OCI-LY3 (cell line): Measurements from ENCODE around the gene NR2F1-AS1.
"Not testable (repeated sequence)": the region's sequence is repeated elsewhere in the genome, so short reads cannot be mapped to it uniquely, and the experiment has no call there.

ENCODE experiments used
- H2AFZ ChIP-seq: fragments of 200-600, 300-600 bp; shearing (Covaris generic); 2 replicates; pipeline ENCODE4 v1.6.0; 2014; ENCODE audit warnings: antibody characterized with exemption, low read depth, low read length
- H3K27ac ChIP-seq: fragments of 200-600, 300-600 bp; sonication (generic); 2 replicates; pipeline ENCODE4 v1.5.1; 2014; ENCODE audit warnings: mild to moderate bottlenecking, low read length, moderate library complexity, mixed read lengths
- H3K27me3 ChIP-seq: fragments of 200-600, 300-600 bp; sonication (generic); 2 replicates; pipeline ENCODE4 v1.6.1; 2014; ENCODE audit warnings: low read depth, low read length, mixed read lengths
- H3K36me3 ChIP-seq: fragments of 200-600, 300-600 bp; sonication (generic); replicated peaks from 2 replicates; pipeline ENCODE3; 2014; ENCODE audit warnings: low read depth, low read length, mixed read lengths
- H3K4me1 ChIP-seq: fragments of 300-600, 200-600 bp; sonication (generic); 2 replicates; pipeline ENCODE4 v1.6.1; 2014; ENCODE audit warnings: low read length, mixed read lengths
- H3K4me2 ChIP-seq: fragments of 200-600, 300-600 bp; sonication (generic); 2 replicates; pipeline ENCODE4 v1.6.1; 2014; ENCODE audit warnings: low read length, mixed read lengths
- H3K4me3 ChIP-seq: fragments of 300-600, 200-600 bp; sonication (generic); 2 replicates; pipeline ENCODE4 v1.5.1; 2014; ENCODE audit warnings: antibody characterized with exemption, mild to moderate bottlenecking, low read length, moderate library complexity
- H3K79me2 ChIP-seq: fragments of 300-600, 200-600 bp; shearing (Covaris generic); 2 replicates; pipeline ENCODE4 v1.6.1; 2014; ENCODE audit warnings: mild to moderate bottlenecking, low read length, mixed read lengths
- H3K9ac ChIP-seq: fragments of 300-600, 200-600 bp; shearing (Covaris generic); 2 replicates; pipeline ENCODE4 v1.6.0; 2014; ENCODE audit warnings: mild to moderate bottlenecking, low read length, moderate library complexity
- H3K9me3 ChIP-seq: fragments of 200-600, 300-600 bp; shearing (Covaris generic); 2 replicates; pipeline ENCODE4 v1.6.1; 2014; ENCODE audit warnings: low read length, mixed read lengths; ENCODE audit not compliant: insufficient read depth
- H4K20me1 ChIP-seq: fragments of 200-600, 300-600 bp; sonication (generic); 2 replicates; pipeline ENCODE4 v1.6.1; 2016; ENCODE audit warnings: low read length, mixed read lengths; ENCODE audit not compliant: insufficient read depth
- EZH2phosphoT487 ChIP-seq: fragments of 200-600 bp; shearing (Covaris generic); IDR thresholded peaks from 2 replicates; pipeline ENCODE4 v1.6.1; 2018; ENCODE audit warnings: antibody characterized with exemption, mixed run types, low read depth
- TF ChIP-seq, protein P1 (sequence below): fragments of 200-600, 300-600 bp; sonication (generic); IDR thresholded peaks from 2 replicates; pipeline ENCODE4 v1.5.1; 2014; ENCODE audit warnings: antibody characterized with exemption, low read length, low read depth

Gene NR2F1-AS1

DNA sequence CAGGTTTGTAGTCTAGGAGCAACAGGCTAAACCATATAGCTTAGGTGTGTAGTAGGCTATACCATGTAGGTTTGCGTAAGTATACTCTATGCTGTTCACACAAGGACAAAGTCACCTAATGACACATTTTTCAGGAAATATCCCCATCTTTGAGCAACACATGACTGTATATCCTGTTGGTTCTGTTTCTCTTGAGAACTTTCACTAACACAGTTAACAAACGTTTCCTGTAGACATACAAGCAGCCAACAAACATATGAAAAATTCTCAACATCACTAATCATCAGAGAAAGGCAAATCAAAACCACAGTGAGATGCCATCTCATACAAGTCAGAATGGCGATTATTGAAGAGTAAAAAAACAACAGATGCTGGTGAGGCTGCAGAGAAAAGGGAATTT is 68.2 kb downstream of the NR2F1-AS1 start:
- H3K27ac ChIP-seq = no peak overlapping the region
- no peaks in the 10 kb centered on the region for H3K36me3 ChIP-seq
- no peak overlapping the region for H3K4me3 ChIP-seq
- H3K9me3 ChIP-seq = no peaks in the 10 kb centered on the region
- no peak overlapping the region for H3K9ac ChIP-seq
- no peak overlapping the region for H2AFZ ChIP-seq
- no peaks in the 10 kb centered on the region for H3K79me2 ChIP-seq
- no peak overlapping the region for H3K4me2 ChIP-seq
- H4K20me1 ChIP-seq = no peaks in the 10 kb centered on the region
- TF ChIP-seq, protein P1, sequence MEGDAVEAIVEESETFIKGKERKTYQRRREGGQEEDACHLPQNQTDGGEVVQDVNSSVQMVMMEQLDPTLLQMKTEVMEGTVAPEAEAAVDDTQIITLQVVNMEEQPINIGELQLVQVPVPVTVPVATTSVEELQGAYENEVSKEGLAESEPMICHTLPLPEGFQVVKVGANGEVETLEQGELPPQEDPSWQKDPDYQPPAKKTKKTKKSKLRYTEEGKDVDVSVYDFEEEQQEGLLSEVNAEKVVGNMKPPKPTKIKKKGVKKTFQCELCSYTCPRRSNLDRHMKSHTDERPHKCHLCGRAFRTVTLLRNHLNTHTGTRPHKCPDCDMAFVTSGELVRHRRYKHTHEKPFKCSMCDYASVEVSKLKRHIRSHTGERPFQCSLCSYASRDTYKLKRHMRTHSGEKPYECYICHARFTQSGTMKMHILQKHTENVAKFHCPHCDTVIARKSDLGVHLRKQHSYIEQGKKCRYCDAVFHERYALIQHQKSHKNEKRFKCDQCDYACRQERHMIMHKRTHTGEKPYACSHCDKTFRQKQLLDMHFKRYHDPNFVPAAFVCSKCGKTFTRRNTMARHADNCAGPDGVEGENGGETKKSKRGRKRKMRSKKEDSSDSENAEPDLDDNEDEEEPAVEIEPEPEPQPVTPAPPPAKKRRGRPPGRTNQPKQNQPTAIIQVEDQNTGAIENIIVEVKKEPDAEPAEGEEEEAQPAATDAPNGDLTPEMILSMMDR = no peak
- no peak for TF ChIP-seq EZH2phosphoT487
- H3K27me3 ChIP-seq = no peaks in the 10 kb centered on the region
- H3K4me1 ChIP-seq = 0 out of 2 replicates have a peak, but pooled peaks cover 3% of the 10 kb centered on the region

DNA sequence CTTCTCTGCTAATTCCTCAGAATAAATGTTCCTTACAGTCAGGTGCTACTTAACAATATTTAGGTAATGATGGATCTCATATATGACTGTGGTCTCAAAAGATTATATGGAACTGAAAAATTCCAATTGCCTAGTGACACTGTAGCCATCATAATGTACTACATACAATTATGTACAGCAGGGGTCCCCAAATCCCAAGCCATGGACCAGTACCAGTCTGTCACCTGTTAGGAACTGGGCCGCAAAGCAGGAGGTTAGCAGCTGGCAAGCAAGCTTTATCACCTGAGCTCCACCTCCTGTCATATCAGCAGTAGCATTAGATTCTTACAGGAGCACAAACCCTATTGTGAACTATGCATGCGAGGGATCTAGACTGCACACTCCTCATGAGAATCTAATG is 69.6 kb downstream of the NR2F1-AS1 start:
- H3K36me3 ChIP-seq = no peaks in the 10 kb centered on the region
- H3K4me2 ChIP-seq = no peak overlapping the region
- H3K27ac ChIP-seq = no peak overlapping the region
- 0 out of 2 replicates have a peak, but pooled peaks cover 3% of the 10 kb centered on the region for H3K4me1 ChIP-seq
- no peak overlapping the region for H3K9ac ChIP-seq
- TF ChIP-seq, protein P1 = peak; percentile 18
- no peak for TF ChIP-seq EZH2phosphoT487
- no peaks in the 10 kb centered on the region for H3K9me3 ChIP-seq
- no peaks in the 10 kb centered on the region for H3K27me3 ChIP-seq
- H2AFZ ChIP-seq = no peak overlapping the region
- no peaks in the 10 kb centered on the region for H3K79me2 ChIP-seq
- H3K4me3 ChIP-seq = no peak overlapping the region
- H4K20me1 ChIP-seq = no peaks in the 10 kb centered on the region

DNA sequence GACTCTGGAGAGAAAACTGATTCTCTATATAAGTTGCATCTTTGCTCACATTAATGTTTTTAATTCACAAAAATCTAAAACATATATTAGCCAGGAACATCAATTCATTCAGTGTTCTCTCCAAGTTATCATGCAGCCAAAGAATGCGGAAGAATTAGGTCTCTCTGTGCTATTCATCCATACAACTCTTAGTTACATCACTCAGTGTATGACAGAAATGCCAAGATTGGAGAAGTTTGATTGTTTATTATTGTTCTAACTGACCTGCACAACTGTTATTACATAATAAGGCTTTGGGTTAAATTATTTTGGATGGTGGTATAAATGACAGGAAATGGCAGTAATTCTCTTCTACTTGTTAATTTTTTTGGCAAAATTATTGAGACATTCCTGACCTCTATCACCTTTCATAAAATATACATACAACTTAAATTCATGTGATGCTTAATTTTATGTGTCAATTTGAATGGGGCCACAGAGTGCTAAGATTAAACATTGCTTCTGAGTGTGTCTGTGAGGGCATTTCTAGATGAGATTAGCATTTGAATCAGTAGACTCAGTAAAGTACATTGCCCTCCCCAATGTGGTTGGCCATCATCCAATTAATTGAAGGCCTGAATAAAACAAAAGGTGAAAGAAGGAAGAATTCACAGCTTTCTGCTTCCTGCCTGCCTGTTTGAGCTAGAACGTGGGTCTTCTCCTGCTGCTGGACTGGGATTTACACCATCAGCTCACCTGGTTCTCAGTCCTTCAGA is 70.2 kb downstream of the NR2F1-AS1 start:
- no peaks in the 10 kb centered on the region for H4K20me1 ChIP-seq
- H3K4me2 ChIP-seq = no peak overlapping the region
- no peak for TF ChIP-seq EZH2phosphoT487
- TF ChIP-seq, protein P1 = no peak
- H3K36me3 ChIP-seq = no peaks in the 10 kb centered on the region
- 0 out of 2 replicates have a peak, but pooled peaks cover 3% of the 10 kb centered on the region for H3K4me1 ChIP-seq
- H3K9me3 ChIP-seq = no peaks in the 10 kb centered on the region
- no peak overlapping the region for H3K4me3 ChIP-seq
- no peaks in the 10 kb centered on the region for H3K27me3 ChIP-seq
- no peak overlapping the region for H3K9ac ChIP-seq
- no peaks in the 10 kb centered on the region for H3K79me2 ChIP-seq
- no peak overlapping the region for H2AFZ ChIP-seq
- no peak overlapping the region for H3K27ac ChIP-seq

DNA sequence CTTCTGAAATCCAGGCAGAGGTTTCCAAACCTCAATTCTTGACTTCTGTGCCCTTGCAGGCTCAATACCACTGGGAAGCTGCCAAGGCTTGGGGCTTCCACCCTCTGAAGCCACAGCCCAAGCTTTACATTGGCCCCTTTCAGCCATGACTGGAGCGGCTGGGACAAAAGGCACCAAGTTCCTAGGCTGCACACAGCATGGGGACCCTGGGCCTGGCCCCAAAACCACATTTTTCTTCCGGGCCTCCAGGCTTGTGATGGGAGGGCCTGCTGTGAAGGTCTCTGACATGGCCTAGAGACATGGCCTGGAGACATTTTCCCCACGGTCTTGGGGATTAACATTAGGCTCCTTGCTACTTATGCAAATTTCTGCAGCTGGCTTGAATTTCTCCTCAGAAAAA is 75.5 kb downstream of the NR2F1-AS1 start:
- H3K27me3 ChIP-seq, H3K4me3 ChIP-seq, H3K27ac ChIP-seq, H3K9ac ChIP-seq, H4K20me1 ChIP-seq, H3K4me2 ChIP-seq, H3K36me3 ChIP-seq, H3K4me1 ChIP-seq, H2AFZ ChIP-seq, H3K9me3 ChIP-seq, H3K79me2 ChIP-seq: not testable (repeated sequence)
